A549 (cell line): ENCODE measurements around the gene ATP5MC3.

Experiments
- ESRRA ChIP-seq: fragments of 150-350 bp; IDR thresholded peaks from 2 replicates; pipeline ENCODE4 v1.6.1; 2014; ENCODE audit warnings: mild to moderate bottlenecking, low read length, borderline replicate concordance
- HOXA7 ChIP-seq: fragments of 250-450 bp; sonication (Bioruptor Pico); IDR thresholded peaks from 2 replicates; pipeline ENCODE4 v1.5.0; 2020; ENCODE audit warnings: mild to moderate bottlenecking, moderate library complexity
- PHF8 ChIP-seq: fragments of 200-600 bp; sonication (generic); IDR thresholded peaks from 2 replicates; pipeline ENCODE4 v1.6.1; 2016; ENCODE audit warnings: low read depth, mild to moderate bottlenecking, antibody characterized with exemption, moderate library complexity, borderline replicate concordance
- POLR2A ChIP-seq: IDR thresholded peaks from 2 replicates; pipeline ENCODE4 v1.6.1; 2012; ENCODE audit warnings: mild to moderate bottlenecking, low read length
- RAD21 ChIP-seq, 2 experiments: fragments of >200 bp in 1 of 2; sonication (Bioruptor Twin) in 1 of 2; formaldehyde crosslinking in 1 of 2; IDR thresholded peaks in 1 of 2; conservative IDR thresholded peaks in 1 of 2; 2 replicates in 1 of 2; 3 replicates in 1 of 2; pipeline ENCODE4 v1.6.1; 2012 to 2018; ENCODE audit warnings: inconsistent platforms in 1 of 2
- TF ChIP-seq, protein P1 (sequence below): fragments of >200 bp; sonication (Bioruptor Twin); formaldehyde crosslinking; IDR thresholded peaks from 3 replicates; pipeline ENCODE4 v1.5.1; 2016
- TF ChIP-seq, protein P2 (sequence below): IDR thresholded peaks from 2 replicates; pipeline ENCODE4 v1.6.1; 2012
- TF ChIP-seq, protein P3 (sequence below): fragments of 200-600 bp; sonication (generic); IDR thresholded peaks from 2 replicates; pipeline ENCODE4 v1.6.1; 2016; ENCODE audit warnings: antibody characterized with exemption, mild to moderate bottlenecking, moderate library complexity

DNA sequence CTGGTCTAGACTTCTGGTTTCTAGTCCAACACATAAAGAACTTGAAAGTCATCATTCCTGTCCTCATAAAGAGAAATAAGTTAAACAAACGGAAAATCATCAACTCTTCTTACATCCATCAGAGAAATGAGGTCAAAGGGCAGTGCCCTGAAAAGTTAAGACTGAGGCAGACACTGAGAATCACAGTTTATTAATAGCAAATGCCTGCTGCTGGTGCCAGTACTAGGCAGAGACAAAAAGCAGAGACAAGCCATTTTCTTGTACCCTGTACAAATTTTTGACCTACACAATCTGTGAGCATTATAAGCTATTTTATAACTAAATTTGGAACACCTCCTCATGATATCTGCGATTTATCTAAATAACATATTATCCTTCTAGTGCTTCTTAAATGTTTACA, 50.3 kb downstream of the ATP5MC3 start:
- TF ChIP-seq ESRRA (no peak), HOXA7 (CRISPR knock-in tag) (no peak), PHF8 (no peak), POLR2A (no peak), RAD21 (conservative IDR thresholded peaks at IDR 0.05 in 1 of 2, IDR thresholded peaks at IDR 0.05 in 1 of 2) (no peak)
- TF ChIP-seq, protein P1, sequence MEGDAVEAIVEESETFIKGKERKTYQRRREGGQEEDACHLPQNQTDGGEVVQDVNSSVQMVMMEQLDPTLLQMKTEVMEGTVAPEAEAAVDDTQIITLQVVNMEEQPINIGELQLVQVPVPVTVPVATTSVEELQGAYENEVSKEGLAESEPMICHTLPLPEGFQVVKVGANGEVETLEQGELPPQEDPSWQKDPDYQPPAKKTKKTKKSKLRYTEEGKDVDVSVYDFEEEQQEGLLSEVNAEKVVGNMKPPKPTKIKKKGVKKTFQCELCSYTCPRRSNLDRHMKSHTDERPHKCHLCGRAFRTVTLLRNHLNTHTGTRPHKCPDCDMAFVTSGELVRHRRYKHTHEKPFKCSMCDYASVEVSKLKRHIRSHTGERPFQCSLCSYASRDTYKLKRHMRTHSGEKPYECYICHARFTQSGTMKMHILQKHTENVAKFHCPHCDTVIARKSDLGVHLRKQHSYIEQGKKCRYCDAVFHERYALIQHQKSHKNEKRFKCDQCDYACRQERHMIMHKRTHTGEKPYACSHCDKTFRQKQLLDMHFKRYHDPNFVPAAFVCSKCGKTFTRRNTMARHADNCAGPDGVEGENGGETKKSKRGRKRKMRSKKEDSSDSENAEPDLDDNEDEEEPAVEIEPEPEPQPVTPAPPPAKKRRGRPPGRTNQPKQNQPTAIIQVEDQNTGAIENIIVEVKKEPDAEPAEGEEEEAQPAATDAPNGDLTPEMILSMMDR = no peak
- TF ChIP-seq, protein P2, sequence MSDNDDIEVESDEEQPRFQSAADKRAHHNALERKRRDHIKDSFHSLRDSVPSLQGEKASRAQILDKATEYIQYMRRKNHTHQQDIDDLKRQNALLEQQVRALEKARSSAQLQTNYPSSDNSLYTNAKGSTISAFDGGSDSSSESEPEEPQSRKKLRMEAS = no peak
- TF ChIP-seq, protein P3, sequence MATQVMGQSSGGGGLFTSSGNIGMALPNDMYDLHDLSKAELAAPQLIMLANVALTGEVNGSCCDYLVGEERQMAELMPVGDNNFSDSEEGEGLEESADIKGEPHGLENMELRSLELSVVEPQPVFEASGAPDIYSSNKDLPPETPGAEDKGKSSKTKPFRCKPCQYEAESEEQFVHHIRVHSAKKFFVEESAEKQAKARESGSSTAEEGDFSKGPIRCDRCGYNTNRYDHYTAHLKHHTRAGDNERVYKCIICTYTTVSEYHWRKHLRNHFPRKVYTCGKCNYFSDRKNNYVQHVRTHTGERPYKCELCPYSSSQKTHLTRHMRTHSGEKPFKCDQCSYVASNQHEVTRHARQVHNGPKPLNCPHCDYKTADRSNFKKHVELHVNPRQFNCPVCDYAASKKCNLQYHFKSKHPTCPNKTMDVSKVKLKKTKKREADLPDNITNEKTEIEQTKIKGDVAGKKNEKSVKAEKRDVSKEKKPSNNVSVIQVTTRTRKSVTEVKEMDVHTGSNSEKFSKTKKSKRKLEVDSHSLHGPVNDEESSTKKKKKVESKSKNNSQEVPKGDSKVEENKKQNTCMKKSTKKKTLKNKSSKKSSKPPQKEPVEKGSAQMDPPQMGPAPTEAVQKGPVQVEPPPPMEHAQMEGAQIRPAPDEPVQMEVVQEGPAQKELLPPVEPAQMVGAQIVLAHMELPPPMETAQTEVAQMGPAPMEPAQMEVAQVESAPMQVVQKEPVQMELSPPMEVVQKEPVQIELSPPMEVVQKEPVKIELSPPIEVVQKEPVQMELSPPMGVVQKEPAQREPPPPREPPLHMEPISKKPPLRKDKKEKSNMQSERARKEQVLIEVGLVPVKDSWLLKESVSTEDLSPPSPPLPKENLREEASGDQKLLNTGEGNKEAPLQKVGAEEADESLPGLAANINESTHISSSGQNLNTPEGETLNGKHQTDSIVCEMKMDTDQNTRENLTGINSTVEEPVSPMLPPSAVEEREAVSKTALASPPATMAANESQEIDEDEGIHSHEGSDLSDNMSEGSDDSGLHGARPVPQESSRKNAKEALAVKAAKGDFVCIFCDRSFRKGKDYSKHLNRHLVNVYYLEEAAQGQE = no peak
